Activated CD4-positive, alpha-beta T cell treated with anti-CD3 and anti-CD28 coated beads, Interleukin-2, amount 50 U/mL, for 16 hours (primary cell): Measurements from ENCODE around the gene CES3.

Source experiments
- DNase-seq: peaks from one replicate; pipeline ENCODE4 v3.0.0-alpha.2; 2020

CES3 gene

GRCh38 chr16:67013233-67013822 is 52.3 kb downstream of the CES3 start:
- DNase-seq: no peak

- peak; percentile 81 for DNase-seq
Measured at GRCh38 chr16:67013823-67014633, 53.0 kb downstream of the CES3 start.

- DNase-seq: no peak
Measured at GRCh38 chr16:67014634-67015312, 53.7 kb downstream of the CES3 start.

GRCh38 chr16:67015313-67015731 is 54.3 kb downstream of the CES3 start:
- no peak for DNase-seq

- no peak for DNase-seq
Measured at GRCh38 chr16:67016143-67016542, 55.1 kb downstream of the CES3 start.

- DNase-seq: no peak
Measured at GRCh38 chr16:67016681-67017420, 55.8 kb downstream of the CES3 start.

- DNase-seq: no peak
Measured at GRCh38 chr16:67017421-67017750, 56.3 kb downstream of the CES3 start.

- DNase-seq: peak; percentile 95
Measured at GRCh38 chr16:67017810-67018488, 56.9 kb downstream of the CES3 start.

- no peak for DNase-seq
Measured at GRCh38 chr16:67019171-67019570, 58.1 kb downstream of the CES3 start.

GRCh38 chr16:67021321-67021720 is 60.3 kb downstream of the CES3 start:
- no peak for DNase-seq

- no peak for DNase-seq
Measured at GRCh38 chr16:67022531-67023214, 61.6 kb downstream of the CES3 start.

- no peak for DNase-seq
Measured at GRCh38 chr16:67023689-67024088, 62.6 kb downstream of the CES3 start.
